LHCN-M2 (cell line): ENCODE data around the gene SEMA5B. TPM values are rescaled to one million over a fixed set of nuclear protein-coding genes. Genes with fewer than 3 reads are reported as not detected.
A peak's percentile ranks its signal among the peaks of the same experiment; 100 is the strongest.

ENCODE experiments used
- DNase-seq: peaks from one replicate; pipeline ENCODE4 v3.0.0-alpha.2; 2012; ENCODE audit warnings: low read depth
- total RNA-seq: library from RNA; depleted of rRNA; stranded (reverse); fragments of >200 nt; gene quantifications from 2 replicates; pipeline ENCODE4 v1.2.3, GENCODE V29; 2014

Gene SEMA5B
- total RNA-seq, 1 experiment from 2014 or later: 0.06 TPM

DNA sequence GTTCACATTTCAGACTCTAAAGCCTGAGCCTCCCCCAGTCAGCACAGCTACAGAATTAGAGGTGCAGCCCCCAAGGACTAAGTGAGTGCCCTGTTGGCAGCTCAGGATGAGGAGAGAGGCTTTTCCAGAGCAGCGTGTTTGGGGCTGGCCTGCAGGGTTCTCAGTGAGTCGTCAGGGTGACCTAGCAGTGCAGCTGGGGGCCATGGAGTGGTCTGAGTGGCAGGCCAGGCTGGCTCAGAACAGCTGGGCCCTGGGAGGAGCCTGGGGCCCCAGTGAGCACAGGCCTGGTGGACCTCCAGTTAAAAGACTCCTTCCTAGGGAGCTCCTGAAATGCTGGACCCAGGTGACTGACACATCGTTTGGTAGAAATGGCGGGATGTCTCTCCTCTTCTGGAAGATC is 124.4 kb downstream of the SEMA5B start:
- peak; percentile 10 for DNase-seq

DNA sequence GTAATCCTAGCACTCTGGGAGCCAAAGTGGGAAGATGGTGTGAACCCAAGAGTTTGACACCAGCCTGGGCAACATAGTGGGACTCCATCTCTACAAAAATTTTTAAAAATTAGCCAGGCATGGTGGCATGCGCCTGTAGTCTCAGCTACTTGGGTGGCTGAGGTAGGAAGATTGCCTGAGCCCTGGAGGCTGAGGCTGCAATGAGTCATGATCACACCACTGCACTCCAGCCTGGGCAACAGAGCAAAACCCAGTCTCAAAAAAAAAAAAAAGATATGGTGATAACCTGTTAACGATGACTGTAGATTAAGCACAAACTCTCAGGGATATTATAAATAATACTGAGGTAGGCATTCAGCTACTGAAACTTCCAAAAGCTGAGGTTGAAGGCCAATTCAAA is 125.2 kb downstream of the SEMA5B start:
- DNase-seq: no peak

GRCh38 chr3:122898298-122898697 is 129.3 kb downstream of the SEMA5B start:
- DNase-seq: no peak

DNA sequence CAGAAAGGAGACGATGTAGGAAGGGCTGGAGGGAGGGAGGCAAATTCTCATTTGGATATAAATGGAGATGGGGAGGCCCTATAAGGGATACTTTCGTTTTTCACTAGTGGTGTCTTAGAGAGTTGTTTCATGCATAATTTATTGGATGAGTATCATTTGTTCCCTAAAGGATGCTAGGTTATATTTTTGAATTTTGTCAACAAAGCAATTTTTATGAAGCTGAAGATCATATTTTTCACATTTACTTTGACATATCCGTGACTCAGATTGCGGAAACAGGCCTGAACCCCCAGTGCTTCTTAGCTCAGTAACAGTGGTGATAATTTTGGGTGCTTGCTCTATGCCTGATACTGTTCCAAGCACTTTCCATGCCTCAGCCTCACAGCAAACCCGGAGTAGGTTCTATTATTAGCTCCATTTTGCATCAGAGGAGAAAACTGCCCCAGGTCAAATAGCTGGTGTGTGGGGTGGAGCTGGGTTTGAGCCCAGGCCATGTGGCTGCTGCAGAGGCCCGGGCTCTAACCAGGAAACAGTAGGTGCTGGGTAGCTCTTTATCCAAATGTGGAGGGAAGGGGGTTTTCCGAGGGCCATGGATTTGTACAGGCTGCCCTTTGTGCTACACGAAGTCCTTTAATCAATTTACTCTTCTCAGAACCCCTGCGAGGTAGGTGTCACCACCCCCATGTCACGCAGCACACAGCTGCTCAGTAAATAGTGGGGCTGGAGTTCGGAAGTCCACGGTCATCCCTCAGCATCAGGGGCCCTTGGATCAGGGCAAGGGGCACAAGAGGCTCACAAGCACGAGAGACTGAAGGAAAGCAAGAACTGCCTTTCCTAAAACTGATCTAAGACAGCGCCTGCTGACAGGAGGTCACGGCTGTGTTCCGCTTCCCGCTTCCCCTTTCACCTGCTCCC is 133.6 kb downstream of the SEMA5B start:
- DNase-seq: no peak

GRCh38 chr3:122893282-122893681 is 134.3 kb downstream of the SEMA5B start:
- no peak for DNase-seq

GRCh38 chr3:122892118-122892960 is 135.2 kb downstream of the SEMA5B start:
- DNase-seq: no peak

GRCh38 chr3:122890720-122891220 is 136.8 kb downstream of the SEMA5B start:
- no peak for DNase-seq

DNA sequence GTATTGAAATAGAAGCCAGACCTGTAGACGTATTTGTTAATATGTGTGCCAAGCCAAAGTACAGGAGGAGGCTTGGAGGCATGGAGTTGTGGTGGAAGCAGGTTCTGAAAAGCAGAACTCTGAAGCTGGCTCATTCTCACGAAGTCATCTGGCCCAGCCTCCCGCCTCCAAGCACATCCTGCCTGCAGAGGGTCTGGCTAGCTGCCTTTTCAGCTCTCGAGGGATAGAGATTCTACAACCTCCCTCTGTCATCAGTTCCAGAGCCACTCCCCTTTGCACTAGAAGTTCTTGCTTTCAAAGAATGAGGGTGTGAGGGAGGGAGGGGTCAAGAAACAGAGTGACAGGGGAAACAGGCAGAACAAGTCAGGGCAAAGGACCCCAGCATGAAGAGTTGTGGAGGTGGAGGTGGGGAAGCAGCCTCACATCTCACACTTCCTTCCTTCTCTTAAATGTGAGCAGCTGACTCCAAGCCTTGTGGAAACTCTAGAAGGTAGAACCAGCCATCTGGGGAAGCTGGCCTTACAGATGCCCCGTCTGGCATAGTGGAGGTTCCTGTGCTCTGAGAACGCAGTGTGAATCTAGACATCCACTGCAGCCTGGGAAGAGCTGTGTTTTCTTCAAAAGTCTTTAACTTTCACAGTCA is 137.4 kb downstream of the SEMA5B start:
- peak; percentile 42 for DNase-seq

- DNase-seq: no peak
Measured at GRCh38 chr3:122886946-122887345, 140.6 kb downstream of the SEMA5B start.

DNA sequence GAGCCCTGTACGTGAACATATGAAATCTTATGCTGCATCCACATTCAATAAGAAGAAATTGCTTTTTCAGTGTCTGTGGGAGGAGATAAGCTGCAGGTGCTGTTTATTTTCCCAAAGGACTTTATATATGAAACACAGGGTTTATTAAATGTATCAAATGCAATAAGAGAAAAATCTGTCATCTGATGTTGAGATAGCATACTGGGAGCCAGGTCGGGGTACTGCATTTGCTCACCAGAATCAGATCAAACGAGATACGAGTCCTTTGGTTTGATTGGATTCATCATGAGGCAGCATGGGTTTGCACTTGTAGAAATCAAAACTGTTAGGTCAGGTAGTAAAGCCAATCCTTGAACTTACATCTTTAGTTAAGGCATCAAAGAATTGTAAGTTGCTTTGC is 141.3 kb downstream of the SEMA5B start:
- DNase-seq: no peak

- no peak for DNase-seq
Measured at GRCh38 chr3:122882361-122882947, 145.1 kb downstream of the SEMA5B start.

DNA sequence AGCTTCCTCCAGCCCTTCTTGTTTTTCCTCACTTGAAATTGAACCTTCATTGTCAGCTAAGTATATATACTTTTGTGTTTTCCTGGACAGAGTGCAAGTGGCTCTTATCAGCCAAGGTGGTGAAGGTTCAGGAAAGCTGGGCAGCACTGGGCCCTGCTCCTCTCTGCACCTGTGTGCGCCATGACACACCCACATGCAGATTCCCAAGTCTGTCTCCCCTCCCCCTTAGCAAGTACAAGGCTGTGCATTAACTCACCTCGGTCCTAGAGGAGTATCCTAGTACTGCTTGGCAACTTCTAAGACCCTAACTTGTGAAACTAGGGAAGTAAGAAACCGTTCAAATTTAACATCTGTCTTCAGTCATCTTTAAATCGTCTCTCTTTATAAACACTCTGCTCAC is 146.9 kb downstream of the SEMA5B start:
- no peak for DNase-seq

- DNase-seq: no peak
Measured at GRCh38 chr3:122880173-122880572, 147.4 kb downstream of the SEMA5B start.

DNA sequence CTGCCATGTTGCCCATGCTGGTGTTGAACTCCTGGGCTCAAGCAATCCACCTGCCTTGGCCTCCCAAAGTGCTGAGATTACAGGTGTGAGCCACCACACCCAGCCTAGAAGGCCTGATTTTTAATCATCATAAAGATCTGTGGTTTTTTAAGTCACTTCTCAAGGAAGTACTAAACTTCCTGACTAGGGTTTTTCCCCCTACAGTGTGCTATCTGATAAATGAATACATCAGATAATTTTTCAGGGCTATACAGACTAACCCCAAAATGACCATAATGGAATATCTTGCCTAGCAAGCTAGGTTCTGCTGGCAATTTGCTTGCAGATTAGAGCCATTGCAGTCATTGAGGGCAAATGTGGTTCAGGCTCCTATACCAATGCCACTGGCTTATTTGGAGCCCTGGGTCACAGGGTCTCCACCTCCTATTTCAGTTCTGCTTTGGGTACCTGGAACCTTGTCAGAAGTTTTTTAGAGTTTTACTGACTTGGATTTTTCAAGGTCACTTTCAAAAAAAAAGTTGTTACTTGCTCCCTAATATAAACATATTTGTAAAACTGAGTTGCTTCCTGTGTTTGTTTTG is 151.9 kb downstream of the SEMA5B start:
- no peak for DNase-seq

GRCh38 chr3:122873741-122874515 is 153.6 kb downstream of the SEMA5B start:
- DNase-seq: no peak

- no peak for DNase-seq
Measured at GRCh38 chr3:122868322-122868721, 159.2 kb downstream of the SEMA5B start.

DNA sequence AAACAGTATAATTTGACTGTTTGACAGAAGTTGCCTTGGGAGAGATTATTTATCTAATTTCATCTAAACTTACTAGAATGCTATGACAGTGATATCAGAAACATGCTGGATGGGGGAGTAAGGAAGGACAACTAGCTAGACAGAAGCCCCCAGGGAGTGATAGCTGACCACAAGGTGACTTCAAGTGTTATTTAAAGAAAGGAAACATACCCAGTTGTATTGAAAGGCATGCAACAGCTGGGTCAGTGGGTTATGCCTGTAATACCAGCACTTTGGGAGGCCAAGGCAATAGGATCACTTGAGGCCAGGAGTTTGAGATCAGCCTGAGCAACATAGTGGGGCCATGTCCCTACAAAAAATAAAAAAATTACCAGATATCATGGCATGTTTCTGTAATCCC is 163.1 kb downstream of the SEMA5B start:
- DNase-seq: peak; percentile 43

DNA sequence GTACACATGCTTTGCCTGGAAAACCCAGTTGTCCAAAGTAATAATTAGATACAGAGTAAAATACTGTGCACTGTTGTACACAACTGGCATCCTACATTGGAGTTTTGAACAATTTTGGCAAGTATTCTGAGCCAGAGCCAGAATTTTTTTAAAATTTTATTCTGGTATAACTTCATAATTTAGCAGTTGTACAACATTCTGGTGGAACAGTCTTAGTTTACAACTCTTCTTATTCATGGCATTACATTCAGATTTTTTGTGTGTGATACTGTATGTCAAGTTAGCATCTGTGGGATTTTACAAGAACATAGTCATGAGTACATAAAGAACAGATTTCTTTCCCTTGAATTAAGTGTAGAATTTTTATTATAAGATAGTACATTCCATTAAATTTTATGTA is 165.2 kb downstream of the SEMA5B start:
- no peak for DNase-seq
